Lower leg skin (tissue), 4 donors: ENCODE measurements around the gene LRRC37A. TPM values are rescaled to one million over a fixed set of nuclear protein-coding genes. Genes with fewer than 3 reads are reported as not detected.
"Not testable (repeated sequence)": the region's sequence is repeated elsewhere in the genome, so short reads cannot be mapped to it uniquely, and the experiment has no call there.

ENCODE experiments used
- DNase-seq, 2 donors: peaks; one replicate each; pipeline ENCODE4 v3.0.0-alpha.2; 2019; ENCODE audit warnings: low spot score in 2 of 2
- H3K4me3 ChIP-seq: fragments of 200-600 bp; sonication (generic); 2 replicates; pipeline ENCODE4 v1.5.1; 2017; ENCODE audit warnings: mild to moderate bottlenecking, low read depth; ENCODE audit not compliant: poor library complexity, severe bottlenecking
- CTCF ChIP-seq, 3 donors: fragments of 450-650 bp; IDR thresholded peaks; one replicate each; pipeline ENCODE4 v1.5.1; 2016; ENCODE audit warnings: antibody characterized with exemption in 3 of 3, mild to moderate bottlenecking in 3 of 3, moderate library complexity in 2 of 3
- POLR2A ChIP-seq, 2 donors: fragments of 450-650 bp; IDR thresholded peaks; one replicate each; pipeline ENCODE4 v1.6.1; 2016 to 2017; ENCODE audit warnings: antibody characterized with exemption in 2 of 2, mild to moderate bottlenecking in 1 of 2, moderate library complexity in 1 of 2
- WGBS, 2 donors: methylation state at CpG; one replicate each; pipeline ENCODE4 v1.1.5; 2018; 5-methylcytosine and 5-hydroxymethylcytosine counted together
- intact Hi-C: fragments of 100-400 bp; cut with DNase I; formaldehyde crosslinking; loops from one replicate; pipeline ENCODE4 v1.15.0; 2023; ENCODE audit warnings: low total_unique reads
- total RNA-seq, 4 donors: library from RNA; depleted of rRNA; stranded (reverse); fragments of >200 nt; gene quantifications; one replicate each; pipeline ENCODE4 v1.1.0, GENCODE V29; 2016

The LRRC37A gene
- total RNA-seq = 10 to 100 TPM in 1 of 4 donors, 1 to 10 TPM in 3; 1.1 to 11.0 (median 2.2) TPM

DNA sequence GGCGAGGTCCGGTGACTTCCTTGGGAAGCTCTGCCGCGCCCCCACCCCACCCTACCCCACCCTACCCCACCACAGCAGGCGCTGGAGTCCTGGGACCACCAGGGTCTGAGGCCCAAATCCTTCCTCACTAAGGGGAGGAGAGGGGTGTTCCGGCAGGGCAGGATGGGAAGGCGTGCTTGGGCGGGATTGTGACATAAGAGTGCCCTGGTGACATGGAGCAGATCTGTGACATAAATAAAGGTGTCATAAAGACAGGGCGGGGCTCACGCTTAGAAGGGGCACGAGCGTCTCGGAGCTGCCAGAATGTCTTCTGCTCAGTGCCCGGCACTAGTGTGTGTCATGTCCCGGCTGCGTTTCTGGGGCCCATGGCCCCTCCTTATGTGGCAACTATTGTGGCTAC lies at the start of gene LRRC37A:
Gene LRRC37A, plus strand, starts transcription at position 301 of the 400 bp plus-strand sequence. Its CDS starts 3 bp downstream, at position 304.
- intact Hi-C loops, DNase-seq, H3K4me3 ChIP-seq: not testable (repeated sequence)
- no CpG with 5 or more reads among the region's 16 CpGs for WGBS, 2 donors

GRCh38 chr17:46249153-46249552 lies 45.8 kb upstream of the LRRC37A start:
- WGBS, 2 donors = 93 to 94% methylated on average over 3 of the region's 3 CpGs
- H3K4me3 ChIP-seq, intact Hi-C loops: not testable (repeated sequence)

GRCh38 chr17:46252804-46253203 lies 42.1 kb upstream of the LRRC37A start:
- H3K4me3 ChIP-seq, intact Hi-C loops, DNase-seq: not testable (repeated sequence)
- WGBS, 2 donors = 90 to 95% methylated on average over 16 to 28 of the region's 31 CpGs

More at GRCh38 chr17:46249153-46249552, 45.8 kb upstream of the LRRC37A start:
- not testable (repeated sequence) for DNase-seq

DNA sequence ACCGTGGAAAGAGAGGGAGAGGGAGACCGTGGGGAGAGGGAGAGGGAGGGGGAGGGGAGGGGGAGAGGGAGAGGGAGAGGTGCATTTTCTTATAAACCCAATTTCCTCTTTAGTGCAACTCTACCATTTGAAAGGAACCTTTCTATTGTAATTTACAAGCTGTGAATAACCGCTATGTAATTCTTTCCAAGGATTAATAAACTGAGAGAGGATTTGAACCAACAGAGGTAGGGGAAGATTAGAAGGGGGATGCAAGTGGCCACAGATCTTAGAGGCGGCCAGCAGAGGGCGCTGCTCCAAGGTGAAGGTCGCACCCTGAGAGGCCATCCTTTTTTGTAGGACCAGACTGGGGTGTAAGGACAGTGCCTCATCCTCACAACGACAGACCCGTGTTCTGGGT lies 41.2 kb upstream of the LRRC37A start:
- WGBS, 2 donors = 33 to 37% methylated on average over 8 of the region's 8 CpGs
- intact Hi-C loops, H3K4me3 ChIP-seq, DNase-seq: not testable (repeated sequence)

DNA sequence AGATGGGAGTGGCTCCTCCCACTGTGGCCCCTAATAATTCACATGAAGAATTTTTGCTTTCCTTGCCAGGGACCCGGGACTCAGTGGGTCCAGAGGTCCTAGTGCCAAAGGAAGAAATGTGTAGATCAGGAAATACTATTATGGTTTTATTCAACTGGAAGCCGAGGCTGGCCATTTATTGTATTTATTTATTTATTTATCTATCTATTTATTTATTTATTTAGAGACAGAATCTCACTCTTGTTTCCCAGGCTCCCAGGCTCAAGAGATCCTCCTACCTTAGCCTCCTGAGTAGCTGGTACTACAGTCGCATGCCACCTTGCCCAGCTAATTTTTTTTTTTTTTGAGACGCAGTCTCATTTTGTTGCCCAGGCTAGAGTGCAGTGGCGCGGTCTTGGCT lies 40.7 kb upstream of the LRRC37A start:
- intact Hi-C loops, H3K4me3 ChIP-seq, DNase-seq: not testable (repeated sequence)
- WGBS, 2 donors = 90 to 94% methylated on average over 5 to 6 of the region's 6 CpGs

DNA sequence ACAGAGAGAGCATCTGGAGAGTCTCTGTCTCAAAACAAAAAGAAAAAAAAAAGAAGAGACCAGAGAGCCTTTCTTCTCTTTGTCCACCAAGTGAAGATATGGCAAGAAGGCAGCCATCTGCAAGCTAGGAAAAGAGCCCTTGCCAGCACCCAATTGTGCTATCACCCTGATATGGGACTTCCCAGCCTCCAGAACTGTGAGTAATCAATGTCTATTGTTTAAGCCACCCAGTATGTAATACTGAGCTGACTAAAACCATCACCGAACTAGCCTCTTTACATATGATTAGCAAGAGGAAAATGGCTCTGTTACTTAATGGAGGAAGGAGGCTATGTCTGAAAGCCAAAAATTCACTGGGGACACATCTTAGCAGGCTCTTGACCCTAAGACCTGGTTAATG lies 38.6 kb upstream of the LRRC37A start:
- WGBS, 2 donors = 67 to 89% methylated on average over 1 of the region's 1 CpG
- not testable (repeated sequence) for DNase-seq

DNA sequence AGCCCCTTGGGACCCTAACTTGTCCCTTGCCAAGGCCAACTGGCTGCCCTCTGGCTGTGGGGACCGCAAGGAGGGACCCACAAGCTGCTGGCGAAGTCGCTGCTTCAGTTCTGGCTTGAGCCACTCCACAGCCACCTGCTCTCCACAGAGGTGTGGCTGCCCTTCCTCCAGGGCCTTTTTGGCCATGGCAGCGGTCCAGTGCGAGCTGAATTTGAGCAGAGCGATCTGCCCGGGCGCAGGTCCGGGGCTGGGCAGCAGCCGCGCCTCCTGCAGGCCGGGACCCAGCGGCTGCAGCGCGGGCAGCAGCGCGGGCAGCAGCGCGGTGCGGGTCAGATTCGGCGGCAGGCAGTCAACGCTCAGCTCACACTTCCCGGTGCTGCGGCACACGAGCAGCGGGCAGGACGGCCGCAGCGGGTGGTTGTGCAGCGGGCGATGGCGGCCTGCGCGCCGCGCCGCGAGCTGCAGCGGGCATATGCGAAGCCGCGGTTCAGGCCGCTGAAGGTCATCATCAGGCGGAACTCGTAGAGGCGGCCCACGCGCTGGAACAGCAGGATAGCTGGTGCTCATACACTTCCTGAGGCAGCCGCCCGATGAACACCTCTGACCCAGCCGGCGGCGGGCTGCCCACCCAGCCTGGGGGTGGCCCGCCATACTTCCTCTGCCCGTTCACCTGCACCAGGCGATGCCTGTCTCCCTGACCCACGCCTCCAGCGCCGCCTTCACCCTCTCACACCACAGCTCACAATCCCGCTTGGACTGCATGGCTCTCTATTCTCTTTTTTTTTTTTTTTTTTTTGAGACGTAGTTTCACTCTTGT lies 34.9 kb upstream of the LRRC37A start:
- DNase-seq, H3K4me3 ChIP-seq, intact Hi-C loops: not testable (repeated sequence)
- 1 to 4% methylated on average over 10 to 11 of the region's 62 CpGs for WGBS, 2 donors

More for the DNA sequence above, 38.6 kb upstream of the LRRC37A start:
- intact Hi-C loops, H3K4me3 ChIP-seq: not testable (repeated sequence)

DNA sequence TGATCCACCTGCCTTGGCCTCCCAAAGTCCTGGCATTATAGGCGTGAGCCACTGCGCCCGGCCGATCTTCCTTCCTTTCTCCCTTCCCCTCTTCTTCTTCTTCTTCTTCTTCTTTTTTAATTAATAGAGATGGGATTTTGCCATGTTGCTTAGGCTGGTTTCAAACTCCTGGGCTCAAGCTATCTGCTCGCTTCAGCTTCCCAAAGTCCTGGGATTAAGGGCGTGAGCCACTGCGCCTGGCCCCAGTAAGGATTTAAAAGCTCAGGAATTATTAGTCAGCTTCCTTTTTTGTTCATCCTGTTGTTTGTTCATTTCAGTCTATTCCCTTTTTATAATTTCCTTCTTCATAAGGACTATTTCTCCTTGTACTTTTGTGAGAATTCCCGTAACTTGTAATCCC lies 32.7 kb upstream of the LRRC37A start:
- no peak overlapping the region for H3K4me3 ChIP-seq
- WGBS, 2 donors = 89 to 90% methylated on average over 8 of the region's 8 CpGs
- TF ChIP-seq CTCF (IDR thresholded peaks at IDR 0.05) (no peak), POLR2A (IDR thresholded peaks at IDR 0.05) (no peak)
- intact Hi-C loops = no loop called here
- no peak for DNase-seq

DNA sequence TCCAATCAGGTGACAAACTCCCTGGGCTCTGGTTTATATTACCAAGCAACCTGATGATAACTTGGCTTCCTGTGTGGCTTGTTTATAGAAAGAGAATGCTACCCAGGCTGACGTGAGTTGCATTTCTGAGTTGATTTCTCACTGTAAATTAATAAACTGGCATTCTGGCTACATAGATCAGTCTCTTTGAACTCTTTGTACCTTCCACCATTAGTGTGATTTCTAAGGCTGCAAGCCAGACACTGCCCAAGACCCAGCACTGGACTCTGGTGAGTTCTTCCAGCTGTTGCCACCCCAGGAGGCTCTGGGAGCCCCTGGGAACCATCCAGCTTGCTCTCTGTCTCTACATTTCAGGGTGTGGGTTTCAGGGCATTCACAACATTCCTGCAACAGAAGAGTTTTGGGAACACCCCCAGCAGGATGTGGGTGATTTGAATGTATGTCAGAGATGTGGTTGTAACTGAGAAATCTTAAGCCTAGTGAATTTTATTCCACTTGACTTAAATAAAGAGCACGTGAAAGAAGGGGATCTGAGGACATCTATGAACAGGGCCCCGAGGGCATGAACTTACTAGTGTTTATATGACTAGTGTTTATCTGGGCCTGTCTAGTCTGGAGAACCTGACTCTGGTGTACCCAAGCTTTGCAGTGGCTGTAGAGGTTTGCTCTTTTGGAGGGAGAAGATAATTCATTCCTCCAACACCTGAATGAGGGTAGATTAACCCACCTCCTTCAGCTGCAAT lies 30.3 kb upstream of the LRRC37A start:
- H3K4me3 ChIP-seq = no peak overlapping the region
- 51 to 55% methylated on average over 3 of the region's 3 CpGs for WGBS, 2 donors
- DNase-seq = no peak
- intact Hi-C loops = no loop called here
- TF ChIP-seq CTCF (IDR thresholded peaks at IDR 0.05) = no peak
- TF ChIP-seq POLR2A (IDR thresholded peaks at IDR 0.05) = no peak

DNA sequence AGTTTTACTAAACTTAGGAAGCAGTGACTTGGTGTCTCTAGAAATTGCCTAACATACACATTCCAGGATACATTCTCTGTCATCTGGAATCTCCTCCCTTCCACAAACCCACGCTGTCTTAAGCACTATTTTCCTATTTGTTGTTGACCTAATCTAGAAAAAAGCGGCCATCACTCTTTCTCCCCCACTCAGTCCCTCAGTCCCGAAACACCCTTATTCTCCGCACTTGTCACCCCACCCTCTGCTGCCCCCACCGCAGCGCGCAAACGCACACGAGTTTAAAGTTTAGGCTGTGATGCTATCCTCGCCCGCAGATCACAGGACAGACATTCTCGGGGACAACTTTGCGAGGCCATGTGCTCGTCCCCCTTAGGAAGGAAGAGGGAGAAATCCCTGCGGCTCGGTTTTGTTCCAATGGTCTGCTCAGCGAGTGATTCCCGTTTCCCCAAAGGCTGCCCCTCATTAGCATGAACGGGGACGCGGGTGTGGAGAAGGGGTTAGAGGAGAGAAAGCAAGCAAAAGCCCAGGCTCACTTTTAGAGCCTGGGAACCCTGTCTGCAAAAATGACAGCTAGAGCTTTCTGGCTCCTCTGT lies 28.8 kb upstream of the LRRC37A start:
- DNase-seq, intact Hi-C loops: not testable (repeated sequence)
- WGBS, 2 donors = 17 to 20% methylated on average over 21 of the region's 21 CpGs
- peak overlapping the region; percentile 29 for H3K4me3 ChIP-seq
